Right ventricle myocardium inferior (tissue), 1 donor: ENCODE data around the gene SELENOK. TPM values are rescaled to one million over a fixed set of nuclear protein-coding genes. Genes with fewer than 3 reads are reported as not detected.

Source experiments
- total RNA-seq: library from RNA; stranded (reverse); fragmentation: NEBNext Ultra II Directional; extraction: Animal tissue kit (Norgen Biotek cat#: 25700); gene quantifications from one replicate; pipeline ENCODE4 v1.2.1, GENCODE V29; 2021
- donor health status: DM: no; HTN: yes; CAD: no; lungs with severe emphysema.

Gene SELENOK
- total RNA-seq, 1 donor from 2014 or later = 112 TPM

Other genes with a start within 250 kb of the SELENOK start
- gene CHDH, start 45.4 kb downstream of the SELENOK start, total RNA-seq = 11.0 TPM
- 3.2 TPM for gene IL17RB, start 45.3 kb downstream of the SELENOK start, total RNA-seq
- gene ACTR8, start 9.7 kb downstream of the SELENOK start, total RNA-seq = 33.7 TPM
- 33.7 TPM for gene CACNA2D3, start 230.7 kb upstream of the SELENOK start, total RNA-seq